Sigmoid colon (tissue), 7 donors: Measurements from ENCODE around the gene TNPO1. TPM values are rescaled to one million over a fixed set of nuclear protein-coding genes. Genes with fewer than 3 reads are reported as not detected.

Source experiments
- DNase-seq: peaks from one replicate; pipeline ENCODE4 v3.0.0-alpha.2; 2019
- H3K27ac ChIP-seq, 4 donors: fragments of 200-600 bp; sonication (generic); one replicate each; pipeline ENCODE4 v1.5.1; 2016 to 2019; ENCODE audit warnings: mild to moderate bottlenecking in 1 of 4
- H3K27me3 ChIP-seq, 3 donors: fragments of 200-600 bp; sonication (generic); one replicate each; pipeline ENCODE4 v1.5.1; 2019; ENCODE audit warnings: mild to moderate bottlenecking in 1 of 3
- H3K36me3 ChIP-seq, 4 donors: fragments of 200-600 bp; sonication (generic); one replicate each; pipeline ENCODE4 v1.5.1; 2016 to 2019
- H3K4me1 ChIP-seq, 4 donors: fragments of 200-600 bp; sonication (generic); one replicate each; pipeline ENCODE4 v1.5.1; 2017 to 2019
- H3K4me3 ChIP-seq, 4 donors: fragments of 200-600 bp; sonication (generic); one replicate each; pipeline ENCODE4 v1.5.1; 2017 to 2019; ENCODE audit warnings: mild to moderate bottlenecking in 2 of 4, moderate library complexity in 1 of 4
- H3K9me3 ChIP-seq, 4 donors: fragments of 200-600 bp in 3 of 4; sonication (generic) in 3 of 4; one replicate each; pipeline versions ENCODE4 v1.5.1 to v1.6.1; 2013 to 2019
- EP300 ChIP-seq, 4 donors: sonication (generic); formaldehyde crosslinking; IDR thresholded peaks; one replicate each; pipeline ENCODE4 v1.6.1; 2017; ENCODE audit warnings: antibody characterized with exemption in 4 of 4
- POLR2A ChIP-seq, 2 donors: fragments of 450-650 bp; IDR thresholded peaks; one replicate each; pipeline ENCODE4 v1.6.1; 2016; ENCODE audit warnings: antibody characterized with exemption in 2 of 2, mild to moderate bottlenecking in 2 of 2, moderate library complexity in 2 of 2
- POLR2AphosphoS5 ChIP-seq, 4 donors: sonication (generic); formaldehyde crosslinking; IDR thresholded peaks; one replicate each; pipeline ENCODE4 v1.6.1; 2017; ENCODE audit warnings: antibody characterized with exemption in 4 of 4
- WGBS, 2 donors: extraction: QIAGEN DNeasy Blood & Tissue Kit; methylation state at CpG; one replicate each; pipeline ENCODE4 v1.1.7; 2013; 5-methylcytosine and 5-hydroxymethylcytosine counted together
- intact Hi-C: fragments of 100-400 bp; cut with DNase I; formaldehyde crosslinking; loops from one replicate; pipeline ENCODE4 v1.15.1; 2023
- polyA plus RNA-seq, 3 donors: library from polyadenylated mRNA; stranded (reverse); fragments of 200-250 nt; gene quantifications; one replicate each; pipeline ENCODE4 v1.2.3, GENCODE V29; 2013
- total RNA-seq, 4 donors: library from RNA; depleted of rRNA; stranded (reverse); fragments of >200 nt; gene quantifications; one replicate each; pipeline ENCODE4 v1.1.0, GENCODE V29; 2016
- TF ChIP-seq, protein P1 (sequence below), 4 experiments: fragments of 450-650 bp in 3 of 4; fragments of 200-600 bp in 1 of 4; IDR thresholded peaks; one replicate each; pipeline ENCODE4 v1.5.1; 2016 to 2019; ENCODE audit warnings: antibody characterized with exemption in 4 of 4, mild to moderate bottlenecking in 3 of 4, moderate library complexity in 2 of 4
- donor health status: healthy with polysubstance abuse.
- donor health status: Bipolar disorder and iron deficiency.
- donor health status: healthy.

Gene TNPO1
- total and polyA plus RNA-seq, 7 donors: 18.6 to 145 (median 86.2) TPM

DNA sequence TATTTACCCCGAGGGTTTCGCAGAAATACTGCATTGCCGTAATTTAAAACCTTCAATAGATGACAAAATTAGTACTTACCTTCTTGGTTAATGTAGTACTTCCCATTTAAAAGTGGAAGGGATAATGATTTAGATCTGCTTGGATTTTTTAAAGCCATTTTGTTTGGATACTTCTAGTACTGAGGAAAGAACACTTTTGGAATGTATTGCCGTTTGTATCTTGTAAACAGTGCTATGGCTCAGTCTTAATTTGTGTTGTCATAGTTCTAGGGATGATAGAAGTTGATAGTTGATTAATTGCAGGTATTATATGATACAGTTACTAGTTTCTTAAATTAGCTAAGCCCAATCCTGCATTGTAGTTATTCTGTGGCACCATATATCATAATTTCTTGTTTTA lies 33.1 kb downstream of the TNPO1 start:
- Histone ChIP-seq H3K9me3 (no peaks in the 10 kb centered on the region), H3K36me3 (peaks cover 0 to 6% (median 0%) of the 10 kb centered on the region in 4 donors), H3K27me3 (no peaks in the 10 kb centered on the region), H3K27ac (peak overlapping the region; percentile 92 to 95 (median 94)), H3K4me3 (peak overlapping the region; percentile 67 to 92 (median 77)), H3K4me1 (peaks cover 0 to 78% (median 52%) of the 10 kb centered on the region in 4 donors)
- intact Hi-C loops: loop anchor here (5.0 kb wide), 1 partner anchor 108 kb away; the partner anchor contains the start of gene FCHO2
- TF ChIP-seq, protein P1, sequence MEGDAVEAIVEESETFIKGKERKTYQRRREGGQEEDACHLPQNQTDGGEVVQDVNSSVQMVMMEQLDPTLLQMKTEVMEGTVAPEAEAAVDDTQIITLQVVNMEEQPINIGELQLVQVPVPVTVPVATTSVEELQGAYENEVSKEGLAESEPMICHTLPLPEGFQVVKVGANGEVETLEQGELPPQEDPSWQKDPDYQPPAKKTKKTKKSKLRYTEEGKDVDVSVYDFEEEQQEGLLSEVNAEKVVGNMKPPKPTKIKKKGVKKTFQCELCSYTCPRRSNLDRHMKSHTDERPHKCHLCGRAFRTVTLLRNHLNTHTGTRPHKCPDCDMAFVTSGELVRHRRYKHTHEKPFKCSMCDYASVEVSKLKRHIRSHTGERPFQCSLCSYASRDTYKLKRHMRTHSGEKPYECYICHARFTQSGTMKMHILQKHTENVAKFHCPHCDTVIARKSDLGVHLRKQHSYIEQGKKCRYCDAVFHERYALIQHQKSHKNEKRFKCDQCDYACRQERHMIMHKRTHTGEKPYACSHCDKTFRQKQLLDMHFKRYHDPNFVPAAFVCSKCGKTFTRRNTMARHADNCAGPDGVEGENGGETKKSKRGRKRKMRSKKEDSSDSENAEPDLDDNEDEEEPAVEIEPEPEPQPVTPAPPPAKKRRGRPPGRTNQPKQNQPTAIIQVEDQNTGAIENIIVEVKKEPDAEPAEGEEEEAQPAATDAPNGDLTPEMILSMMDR (IDR thresholded peaks at IDR 0.05): no peak
- TF ChIP-seq POLR2AphosphoS5 (IDR thresholded peaks at IDR 0.05) (no peak), POLR2A (IDR thresholded peaks at IDR 0.05) (no peak), EP300 (IDR thresholded peaks at IDR 0.05) (no peak)
- 8 to 21% methylated on average over 4 of the region's 4 CpGs for WGBS, 2 donors
- DNase-seq: no peak

DNA sequence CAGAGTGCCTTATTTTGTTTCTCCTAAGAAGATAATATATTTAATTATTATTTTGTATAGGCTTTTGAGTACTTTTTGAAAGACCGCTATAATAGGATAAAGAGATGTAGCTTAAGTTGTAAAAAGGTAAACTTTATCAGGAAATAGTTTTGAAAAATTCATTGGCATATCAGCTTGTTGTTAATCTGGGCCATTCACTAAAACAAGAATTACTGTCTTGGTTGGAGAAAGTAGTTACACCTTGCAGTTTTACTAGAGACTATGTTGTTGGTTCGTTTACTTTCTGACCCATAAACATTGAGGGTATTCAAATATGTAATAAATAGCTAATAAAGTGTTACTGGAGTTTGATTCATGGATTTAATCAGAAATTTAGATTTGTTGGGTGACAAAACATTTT lies 33.7 kb downstream of the TNPO1 start:
- intact Hi-C loops: no loop called here
- Histone ChIP-seq H3K9me3 (no peaks in the 10 kb centered on the region), H3K4me3 (peak overlapping the region in 3 of 4 donors; percentile 67 to 92 (median 83)), H3K36me3 (peaks cover 0 to 6% (median 0%) of the 10 kb centered on the region in 4 donors), H3K27me3 (no peaks in the 10 kb centered on the region), H3K4me1 (peaks cover 0 to 79% (median 53%) of the 10 kb centered on the region in 4 donors), H3K27ac (peak overlapping the region; percentile 16 to 95 (median 93))
- TF ChIP-seq POLR2A (IDR thresholded peaks at IDR 0.05): no peak
- no peak for TF ChIP-seq EP300 (IDR thresholded peaks at IDR 0.05)
- TF ChIP-seq POLR2AphosphoS5 (IDR thresholded peaks at IDR 0.05): no peak
- TF ChIP-seq, protein P1 (IDR thresholded peaks at IDR 0.05): no peak
- 27 to 64% methylated on average over 2 of the region's 2 CpGs for WGBS, 2 donors
- DNase-seq: no peak

DNA sequence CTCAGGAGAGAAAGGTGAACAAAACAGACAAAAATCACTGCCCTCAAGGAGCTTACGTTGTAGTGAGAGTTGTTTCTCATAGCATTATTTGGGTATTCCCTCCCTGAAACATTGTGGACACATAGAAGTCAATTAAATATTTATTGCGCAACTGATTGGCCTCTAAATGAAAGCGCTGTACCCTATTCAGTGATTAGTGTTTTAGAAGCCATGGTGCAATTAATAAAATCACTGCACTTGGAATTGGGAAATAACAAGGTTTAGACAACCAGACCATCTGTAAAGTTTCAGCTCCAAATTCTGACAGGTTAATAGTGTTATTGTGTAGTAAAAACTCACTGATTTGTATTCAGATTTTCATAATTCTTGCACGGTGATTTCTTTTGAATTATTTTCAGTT lies 35.9 kb downstream of the TNPO1 start:
- WGBS, 2 donors: 88 to 93% methylated on average over 4 of the region's 4 CpGs
- no peak for DNase-seq
- Histone ChIP-seq H3K4me1 (peaks cover 0 to 81% (median 54%) of the 10 kb centered on the region in 4 donors), H3K27me3 (no peaks in the 10 kb centered on the region), H3K36me3 (peaks cover 7 to 27% (median 8%) of the 10 kb centered on the region in 4 donors), H3K27ac (no peak overlapping the region), H3K9me3 (no peaks in the 10 kb centered on the region), H3K4me3 (no peak overlapping the region)
- TF ChIP-seq, protein P1 (IDR thresholded peaks at IDR 0.05): no peak
- TF ChIP-seq EP300 (IDR thresholded peaks at IDR 0.05) (no peak), POLR2A (IDR thresholded peaks at IDR 0.05) (no peak), POLR2AphosphoS5 (IDR thresholded peaks at IDR 0.05) (peak; percentile 36 to 76 (median 58))
- intact Hi-C loops: no loop called here

- Histone ChIP-seq H3K4me1 (peaks cover 0 to 76% (median 50%) of the 10 kb centered on the region in 4 donors), H3K27me3 (no peaks in the 10 kb centered on the region), H3K36me3 (peaks cover 7 to 34% (median 9%) of the 10 kb centered on the region in 4 donors), H3K4me3 (no peak overlapping the region), H3K9me3 (no peaks in the 10 kb centered on the region), H3K27ac (no peak overlapping the region)
- no peak for DNase-seq
- intact Hi-C loops: no loop called here
- WGBS, 2 donors: 89 to 91% methylated on average over 3 of the region's 3 CpGs
- no peak for TF ChIP-seq POLR2AphosphoS5 (IDR thresholded peaks at IDR 0.05)
- TF ChIP-seq, protein P1 (IDR thresholded peaks at IDR 0.05): no peak
- no peak for TF ChIP-seq EP300 (IDR thresholded peaks at IDR 0.05)
- TF ChIP-seq POLR2A (IDR thresholded peaks at IDR 0.05): no peak
Observed at GRCh38 chr5:72854419-72854818, 38.0 kb downstream of the TNPO1 start.

DNA sequence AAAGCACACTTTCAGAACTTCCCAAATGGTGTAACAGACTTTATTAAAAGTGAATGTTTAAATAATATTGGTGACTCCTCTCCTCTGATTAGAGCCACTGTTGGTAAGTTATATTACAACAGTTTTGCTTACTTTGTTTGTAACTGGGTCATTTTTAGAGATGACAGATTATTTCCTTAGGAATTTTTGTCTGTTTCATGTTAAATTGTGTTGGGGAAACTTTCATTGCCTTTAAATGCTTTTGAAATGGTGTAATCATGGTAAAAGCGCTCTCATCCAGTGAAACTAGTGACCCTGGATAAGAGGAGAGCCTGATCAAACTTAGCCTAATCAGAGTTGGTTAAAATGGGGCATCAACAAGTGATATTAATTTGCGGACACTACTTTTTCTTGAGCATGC lies 39.4 kb downstream of the TNPO1 start:
- Histone ChIP-seq H3K27ac (no peak overlapping the region), H3K4me1 (peaks cover 0 to 76% (median 47%) of the 10 kb centered on the region in 4 donors), H3K27me3 (no peaks in the 10 kb centered on the region), H3K36me3 (peaks cover 7 to 34% (median 9%) of the 10 kb centered on the region in 4 donors), H3K9me3 (no peaks in the 10 kb centered on the region), H3K4me3 (no peak overlapping the region)
- no peak for TF ChIP-seq EP300 (IDR thresholded peaks at IDR 0.05)
- TF ChIP-seq POLR2AphosphoS5 (IDR thresholded peaks at IDR 0.05): no peak
- TF ChIP-seq POLR2A (IDR thresholded peaks at IDR 0.05): no peak
- TF ChIP-seq, protein P1 (IDR thresholded peaks at IDR 0.05): no peak
- no peak for DNase-seq
- intact Hi-C loops: no loop called here
- WGBS, 2 donors: 98 to 99% methylated on average over 2 of the region's 2 CpGs
